ENCODE data around the gene NUP35.
"Not testable (repeated sequence)": the region's sequence is repeated elsewhere in the genome, so short reads cannot be mapped to it uniquely, and the experiment has no call there.

NUP35 gene

DNA sequence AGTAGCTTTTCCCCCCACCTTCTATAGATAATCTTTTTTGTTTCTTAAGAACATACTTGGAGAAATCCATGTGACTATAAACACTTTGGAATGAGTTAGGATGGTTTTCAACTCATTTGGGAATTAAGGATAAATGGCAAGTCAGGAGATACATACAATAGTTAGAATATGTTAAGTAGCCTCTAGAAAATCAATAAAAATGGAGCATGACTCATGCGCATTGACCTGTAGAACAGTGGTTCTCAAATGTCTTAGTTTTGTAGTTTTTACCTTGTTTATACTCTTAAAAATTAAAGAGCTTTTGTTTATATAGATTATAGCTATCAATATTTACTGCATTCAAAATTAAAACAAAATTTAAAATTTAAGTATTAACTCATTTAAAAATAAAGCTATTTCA is 24.7 kb downstream of the NUP35 start:
- no peak for DNase-seq

- no peak for DNase-seq
Observed at GRCh38 chr2:183149489-183149888, 25.2 kb downstream of the NUP35 start.

DNA sequence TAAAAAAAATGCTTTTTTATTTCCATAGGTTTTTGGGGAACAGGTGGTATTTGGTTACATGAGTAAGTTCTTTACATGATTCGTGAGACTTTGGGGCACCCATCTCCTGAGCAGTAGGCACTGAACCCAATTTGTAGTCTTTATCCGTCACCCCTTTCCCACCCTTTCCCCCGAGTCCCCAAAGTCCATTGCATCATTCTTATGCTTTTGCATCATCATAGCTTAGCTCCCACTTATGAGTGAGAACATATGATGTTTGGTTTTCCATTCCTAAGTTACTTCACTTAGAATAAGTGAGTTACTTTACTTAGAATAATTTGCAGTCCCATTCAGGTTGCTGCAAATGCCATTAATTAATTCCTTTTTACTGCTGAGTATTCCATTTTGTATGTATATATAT is 28.0 kb downstream of the NUP35 start:
- not testable (repeated sequence) for DNase-seq

DNA sequence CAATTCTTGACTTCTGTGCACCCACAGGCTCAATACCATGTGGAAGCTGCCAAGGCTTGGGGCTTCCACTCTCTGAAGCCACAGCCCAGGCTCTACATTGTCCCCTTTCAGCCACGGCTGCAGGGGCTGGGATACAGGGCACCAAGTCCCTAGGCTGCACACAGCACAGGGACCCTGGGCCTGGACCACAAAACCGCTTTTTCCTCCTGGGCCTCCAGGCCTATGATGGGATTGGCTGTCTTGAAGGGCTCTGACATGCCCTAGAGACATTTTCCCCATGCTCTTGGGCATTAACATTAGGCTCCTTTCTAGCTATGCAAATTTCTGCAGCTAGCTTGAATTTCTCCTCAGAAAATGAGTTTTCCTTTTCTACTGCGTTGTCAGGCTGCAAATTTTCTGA is 29.7 kb downstream of the NUP35 start:
- DNase-seq = no peak

GRCh38 chr2:183154772-183155171 is 30.5 kb downstream of the NUP35 start:
- DNase-seq = not testable (repeated sequence)

DNA sequence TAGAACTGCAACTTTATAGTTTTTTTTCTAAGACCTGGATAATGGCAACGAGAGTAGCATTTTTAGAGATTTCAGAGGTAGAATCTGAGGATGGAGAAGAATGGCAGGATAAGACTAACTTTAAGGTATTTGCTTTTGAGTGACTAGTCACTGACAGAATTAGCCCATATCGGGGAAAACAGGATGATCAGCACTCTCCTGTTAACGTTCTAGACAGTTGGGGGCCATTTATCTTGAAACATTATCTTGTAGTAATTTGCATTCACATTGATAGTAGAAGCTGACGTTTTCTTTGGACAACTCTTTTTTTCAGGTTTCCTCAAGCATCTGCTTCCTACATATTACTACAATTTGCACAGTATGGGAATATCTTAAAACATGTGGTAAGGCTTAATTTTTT is 32.9 kb downstream of the NUP35 start:
- no peak for DNase-seq

DNA sequence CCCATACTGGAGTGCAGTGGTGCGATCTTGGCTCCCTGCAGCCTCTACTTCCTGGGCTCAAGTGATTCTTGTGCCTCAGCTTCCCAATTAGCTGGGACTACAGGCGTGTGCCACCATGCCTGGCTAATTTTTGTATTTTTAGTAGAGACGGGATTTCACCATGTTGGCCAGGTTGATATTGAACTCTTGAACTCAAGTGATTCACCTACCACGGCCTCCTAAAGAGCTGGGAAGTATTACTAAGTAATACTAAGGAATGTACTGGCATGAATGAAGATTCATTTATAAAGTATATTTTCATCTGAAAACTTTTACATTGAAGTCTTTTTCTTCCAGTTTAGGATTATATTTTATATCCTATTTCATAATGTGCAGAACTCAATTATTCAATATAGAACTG is 38.1 kb downstream of the NUP35 start:
- DNase-seq = no peak

DNA sequence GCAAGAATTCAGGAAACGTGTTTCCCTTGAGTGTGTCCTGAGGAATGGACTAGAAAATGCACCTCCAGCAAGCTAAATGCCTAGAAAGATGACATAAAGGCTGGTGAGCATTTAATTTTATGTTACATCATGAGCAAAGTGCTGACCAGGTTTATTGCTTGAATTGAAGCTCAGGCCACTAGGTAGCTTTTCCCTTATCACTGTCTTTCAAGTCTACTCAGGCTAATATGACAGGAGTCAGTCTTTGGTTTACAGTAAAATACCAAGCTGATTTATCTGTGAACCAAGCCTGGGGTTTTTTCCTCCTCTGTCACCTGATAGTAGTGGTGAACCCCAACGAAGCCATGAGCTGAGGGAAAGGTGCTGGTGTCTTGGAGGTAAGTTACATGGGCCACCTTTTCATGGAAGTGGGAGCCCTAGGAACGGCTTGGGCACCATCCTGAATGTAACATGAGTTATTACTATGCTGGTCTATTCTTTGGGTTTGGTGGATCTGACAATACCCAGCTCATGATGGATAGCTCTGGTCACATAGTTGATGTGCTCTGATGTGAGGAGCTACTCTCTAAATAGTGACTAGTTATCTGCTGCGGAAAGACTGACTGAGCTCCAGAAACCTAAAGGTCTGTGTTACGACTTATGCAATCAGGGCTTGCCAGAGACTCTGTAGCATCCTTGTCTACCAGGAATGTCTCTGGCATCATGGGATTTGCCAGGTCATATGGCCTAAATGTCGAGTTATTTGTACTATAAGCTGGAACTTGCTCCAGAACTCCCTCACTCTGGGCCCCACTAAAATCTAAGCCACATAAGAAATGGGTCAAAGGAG is 39.8 kb downstream of the NUP35 start:
- no peak for DNase-seq

GRCh38 chr2:183164650-183165015 is 40.4 kb downstream of the NUP35 start:
- DNase-seq = no peak

DNA sequence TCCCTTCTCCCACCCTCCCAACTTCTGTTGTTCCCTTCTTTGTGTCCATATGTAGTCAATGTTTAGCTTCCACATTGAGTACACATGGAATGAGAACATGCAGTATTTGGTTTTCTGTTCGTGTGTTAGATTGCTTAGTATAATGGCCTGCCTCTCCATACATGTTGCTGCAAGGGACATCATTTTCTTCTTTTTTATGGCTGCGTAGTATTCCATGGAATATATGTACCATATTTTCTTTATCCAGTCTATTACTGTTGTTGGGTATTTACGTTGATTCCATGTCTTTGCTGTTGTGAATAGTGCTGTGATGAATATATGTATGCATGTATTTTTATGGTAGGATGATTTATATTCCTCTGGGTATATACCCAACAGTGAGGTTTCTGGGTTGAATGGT is 42.0 kb downstream of the NUP35 start:
- no peak for DNase-seq

- not testable (repeated sequence) for DNase-seq
Observed at GRCh38 chr2:183166976-183167375, 42.7 kb downstream of the NUP35 start.

DNA sequence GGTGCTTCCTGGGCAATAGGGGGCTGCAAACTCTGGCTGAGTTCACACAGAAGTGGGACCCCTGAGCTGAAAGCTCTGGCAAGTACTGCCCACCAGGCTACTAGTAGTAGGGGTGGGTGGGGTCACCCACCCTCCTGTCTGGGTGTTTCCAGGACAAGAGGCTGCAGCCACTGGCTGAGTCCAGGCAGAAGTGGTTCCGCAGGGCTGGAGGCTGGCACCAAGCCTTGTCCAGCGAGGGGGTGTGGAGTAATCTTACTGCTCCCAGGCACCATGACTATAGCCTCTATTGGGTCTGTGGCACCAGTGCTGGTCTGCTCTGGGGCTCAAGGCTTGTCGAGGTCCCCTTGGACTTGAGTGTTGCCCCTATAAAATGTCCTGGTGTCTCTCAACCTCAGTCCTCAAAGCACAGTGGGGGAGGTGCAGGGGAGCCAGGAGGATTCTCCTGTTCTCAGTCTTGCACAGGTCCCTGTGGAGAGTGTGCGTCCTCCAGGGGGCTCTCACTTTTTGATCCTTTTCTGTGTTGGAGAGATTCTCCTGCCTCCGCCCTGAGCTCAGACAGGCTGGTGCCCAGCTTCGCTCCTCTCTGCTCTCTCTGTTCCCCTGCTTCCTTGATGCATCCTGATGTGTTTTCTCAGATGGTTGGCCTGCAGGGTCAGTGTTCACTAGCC is 48.1 kb downstream of the NUP35 start:
- DNase-seq = no peak

DNA sequence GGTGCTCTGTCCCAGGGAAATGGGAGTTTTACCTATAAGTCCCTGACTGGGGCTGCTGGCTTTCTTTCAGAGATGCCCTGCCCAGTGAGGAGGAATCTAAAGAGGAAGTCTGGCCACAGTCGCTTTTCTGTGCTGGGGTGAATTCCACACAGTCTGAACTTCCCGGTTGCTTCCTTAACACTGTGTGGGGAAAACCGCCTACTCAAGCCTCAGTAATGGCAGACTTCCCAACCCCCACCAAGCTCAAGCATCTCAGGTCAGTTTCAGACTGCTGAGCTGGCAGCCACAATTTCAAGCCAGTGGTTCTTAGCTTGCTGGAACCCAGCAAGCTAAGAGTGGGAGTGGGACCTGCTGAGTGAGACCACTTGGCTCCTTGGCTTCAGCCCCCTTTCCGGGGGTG is 54.9 kb downstream of the NUP35 start:
- no peak for DNase-seq

DNA sequence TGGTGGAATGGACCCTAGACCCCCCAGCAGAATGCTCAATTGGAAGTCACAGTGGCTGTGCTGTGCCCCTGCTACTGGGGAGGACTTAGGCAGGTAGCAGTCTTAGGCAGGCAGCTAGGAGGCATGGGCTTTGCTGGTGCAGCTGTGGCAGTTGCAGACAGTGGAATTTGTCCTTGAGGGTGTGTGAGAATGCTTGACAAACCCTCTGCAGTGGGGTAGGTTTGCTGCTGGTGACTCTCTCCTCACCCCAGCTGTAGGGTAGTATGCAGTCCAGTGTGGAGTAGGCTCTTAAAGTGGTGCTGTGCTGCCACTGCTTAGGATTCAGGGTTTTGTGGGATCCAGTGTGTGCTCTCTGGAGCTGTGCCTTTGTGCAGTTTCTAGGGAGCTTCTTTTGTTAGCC is 61.3 kb downstream of the NUP35 start:
- DNase-seq = no peak

DNA sequence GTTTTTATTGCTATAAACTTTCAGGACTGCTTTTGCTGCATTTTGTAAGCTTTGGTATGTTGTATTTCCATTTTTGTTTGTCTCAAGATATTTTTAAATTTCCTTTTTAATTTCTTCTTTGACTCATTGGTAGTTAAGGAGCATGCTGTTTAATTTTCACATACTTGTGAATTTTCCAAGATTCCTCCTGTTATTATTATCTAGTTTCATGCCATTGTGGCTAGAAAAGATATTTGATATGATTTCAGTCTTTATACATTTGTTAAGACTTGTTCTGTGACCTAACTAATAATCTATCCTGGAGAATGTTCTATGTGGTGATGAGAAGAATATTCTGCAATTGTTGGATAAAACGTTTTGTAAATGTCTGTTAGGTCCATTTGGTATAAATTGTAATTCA is 62.1 kb downstream of the NUP35 start:
- no peak for DNase-seq

GRCh38 chr2:183186766-183187165 is 62.5 kb downstream of the NUP35 start:
- DNase-seq = no peak

DNA sequence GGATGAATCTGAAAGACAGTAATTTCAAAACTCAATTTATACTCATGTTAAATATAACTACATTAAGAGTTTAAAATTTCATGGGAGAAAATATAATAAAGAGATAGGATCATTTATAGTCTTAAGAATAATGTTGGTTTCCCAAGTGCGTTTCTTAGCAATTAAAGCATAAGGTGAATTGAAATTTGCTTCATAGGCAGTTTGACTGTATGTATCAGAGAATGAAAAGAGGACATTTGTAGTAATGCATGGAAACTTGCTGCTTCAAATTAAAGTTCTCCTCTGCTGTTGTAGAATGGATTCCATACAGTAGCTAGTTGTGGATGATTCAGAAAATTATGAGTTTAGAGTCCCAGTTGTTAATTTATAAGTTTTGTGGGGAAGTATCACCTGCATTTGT is 68.1 kb downstream of the NUP35 start:
- DNase-seq = no peak

GRCh38 chr2:183193904-183194303 is 69.7 kb downstream of the NUP35 start:
- no peak for DNase-seq

- no peak for DNase-seq
Observed at GRCh38 chr2:183195397-183195796, 71.2 kb downstream of the NUP35 start.

DNA sequence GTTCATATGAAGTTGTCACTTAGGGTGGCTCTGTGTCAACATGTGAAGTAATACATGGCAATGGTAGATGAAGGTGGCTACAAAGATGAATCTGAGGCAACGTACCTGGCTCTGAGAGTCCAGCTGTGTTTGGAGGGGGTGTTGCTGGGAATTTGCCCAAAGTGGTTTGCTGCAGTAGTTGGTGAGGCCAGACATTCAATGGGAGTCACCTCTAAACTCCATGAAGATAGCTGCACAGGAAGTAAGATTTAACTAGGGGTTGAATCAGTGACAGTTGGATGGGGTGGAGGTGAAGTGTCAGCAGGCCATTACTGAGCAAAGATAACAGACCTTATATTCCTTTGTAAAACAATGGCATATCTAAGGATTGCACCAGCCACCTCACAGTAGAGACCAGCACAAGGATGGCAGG is 71.8 kb downstream of the NUP35 start:
- DNase-seq = no peak

DNA sequence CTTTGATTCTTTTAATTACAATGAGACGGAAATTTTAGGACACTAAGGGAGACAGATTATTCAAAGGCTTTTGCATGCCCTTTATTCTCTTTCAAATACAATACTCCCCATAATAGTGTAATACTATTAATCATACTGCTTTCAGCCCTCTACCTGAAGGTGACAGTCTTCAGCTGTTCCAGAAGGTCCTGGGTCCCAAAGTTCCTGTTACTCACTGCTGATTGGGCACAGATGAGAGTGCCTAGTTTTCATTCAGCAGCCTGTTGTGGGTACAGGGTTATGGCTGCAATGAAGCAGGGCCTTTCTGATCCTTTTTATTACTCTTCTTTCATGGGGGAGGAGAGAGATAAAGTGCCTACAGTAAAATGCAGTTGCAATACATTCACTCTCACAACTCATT is 80.2 kb downstream of the NUP35 start:
- DNase-seq = no peak

- DNase-seq = no peak
Observed at GRCh38 chr2:183207110-183207509, 82.9 kb downstream of the NUP35 start.

DNA sequence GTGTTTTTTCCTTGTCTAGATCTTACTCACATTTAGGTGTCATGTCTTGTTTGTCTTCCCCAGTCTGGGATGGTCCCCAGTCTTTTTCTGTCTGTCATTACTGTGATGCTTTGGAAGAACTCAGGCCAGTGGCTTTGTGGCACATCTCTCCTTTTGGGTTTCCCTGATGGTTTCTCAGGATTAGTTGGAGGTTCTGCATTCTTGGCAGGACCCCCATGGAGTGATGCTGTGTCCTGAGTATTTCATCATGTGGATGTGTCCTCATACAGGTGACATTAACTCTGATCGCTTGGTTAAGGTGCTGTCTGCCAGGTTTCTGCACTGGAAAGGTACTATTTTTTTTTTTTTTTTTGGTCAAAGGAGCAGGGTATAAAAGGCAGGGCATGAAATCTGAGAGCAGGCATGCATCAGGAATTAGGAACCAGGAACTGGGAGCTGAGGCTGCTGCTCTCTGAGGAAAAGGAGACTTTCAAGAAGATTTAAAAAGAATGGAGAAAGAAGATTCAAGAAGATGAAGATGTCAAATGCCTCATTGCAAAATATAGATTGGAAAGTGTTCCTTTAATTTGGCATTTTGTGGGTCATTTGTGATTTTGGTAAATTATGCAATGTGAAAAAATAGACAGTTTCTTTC is 85.3 kb downstream of the NUP35 start:
- no peak for DNase-seq
